OCI-M1 (cell line): ENCODE results near the gene GRXCR2.
"Not testable (repeated sequence)": the region's sequence is repeated elsewhere in the genome, so short reads cannot be mapped to it uniquely, and the experiment has no call there.

ENCODE experiments used
- DNase-seq: peaks from one replicate; lab custom pipeline; 2025; lab: John Stamatoyannopoulos, UW

The GRXCR2 gene

DNA sequence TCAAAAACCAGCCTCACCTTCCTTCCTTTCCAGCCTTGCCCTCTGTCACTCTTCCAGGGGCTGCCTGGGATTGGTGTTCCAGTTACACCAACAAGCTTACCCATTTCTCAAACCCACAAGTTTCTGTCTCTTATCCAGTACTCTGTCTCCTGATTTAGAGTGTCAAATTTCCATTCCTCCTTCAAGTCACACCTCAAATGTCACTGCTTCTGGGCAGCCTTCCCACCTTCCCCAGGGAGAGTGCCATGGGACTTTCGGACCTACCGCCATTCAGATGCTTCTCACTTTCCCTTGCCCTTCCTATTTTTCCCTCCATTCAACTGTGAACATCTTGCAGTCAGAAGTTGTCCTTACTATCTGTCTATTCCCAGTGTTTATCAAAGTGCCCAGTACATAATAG is 2.0 kb upstream of the GRXCR2 start:
- DNase-seq, result no peak

DNA sequence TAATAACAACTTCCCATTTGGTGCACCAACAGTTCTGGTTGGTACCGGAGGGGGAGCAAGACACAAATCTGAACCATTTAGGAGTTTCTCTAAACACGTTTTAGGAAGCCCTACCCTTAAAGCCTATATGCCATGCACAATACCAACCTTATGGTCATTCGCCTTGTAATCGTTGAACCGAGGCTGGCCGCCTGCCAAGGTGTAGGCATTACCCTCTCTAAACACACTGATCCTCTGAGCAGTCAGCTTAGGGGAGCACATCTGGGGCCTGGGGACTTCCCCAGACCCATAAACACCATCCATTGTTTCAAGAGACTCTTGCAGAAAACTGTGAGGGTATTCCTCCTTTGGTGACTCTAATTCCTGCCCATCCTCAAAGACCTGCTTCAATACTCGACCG is 328 bp downstream of the GRXCR2 start:
- no peak for DNase-seq

DNA sequence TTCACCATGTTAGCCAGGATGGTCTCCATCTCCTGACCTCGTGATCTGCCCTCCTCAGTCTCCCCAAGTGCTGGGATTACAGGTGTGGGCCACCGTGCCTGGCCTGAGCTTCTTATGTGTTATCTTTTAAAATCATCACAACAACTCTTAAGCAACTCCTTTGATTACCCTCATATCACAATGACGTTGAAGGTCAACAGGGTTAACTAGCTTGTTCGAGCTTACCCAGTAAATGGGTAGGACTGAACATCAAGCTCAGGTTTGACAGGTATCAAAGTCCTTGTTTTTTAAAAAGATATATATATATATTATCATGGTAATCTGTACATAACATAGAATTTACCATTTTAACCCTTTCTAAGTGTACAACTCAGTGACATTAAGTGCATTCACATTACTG is 3.1 kb downstream of the GRXCR2 start:
- no peak for DNase-seq

GRCh38 chr5:145867806-145868205 is 5.0 kb downstream of the GRXCR2 start:
- DNase-seq, result peak; percentile 55

GRCh38 chr5:145864432-145864831 is 8.4 kb downstream of the GRXCR2 start:
- not testable (repeated sequence) for DNase-seq

DNA sequence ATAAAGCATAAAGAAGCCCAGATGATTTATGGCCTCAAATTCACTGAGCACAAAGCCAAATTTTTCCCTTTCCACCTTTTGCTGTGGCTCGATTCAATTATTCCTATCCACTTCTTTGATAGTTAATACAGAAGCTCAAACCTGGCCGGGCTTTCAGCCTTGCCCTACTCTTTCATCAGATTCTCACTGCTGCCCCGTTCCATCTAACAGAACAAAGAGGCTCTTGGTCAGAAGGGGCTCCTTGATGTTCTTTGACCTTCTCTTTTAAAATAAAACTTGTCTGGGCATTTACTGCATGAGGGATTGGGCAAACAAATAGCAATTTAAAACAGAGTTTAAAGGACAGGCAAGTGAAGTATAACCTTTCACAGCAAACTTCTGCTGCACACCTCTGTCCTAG is 9.8 kb downstream of the GRXCR2 start:
- DNase-seq, result no peak

DNA sequence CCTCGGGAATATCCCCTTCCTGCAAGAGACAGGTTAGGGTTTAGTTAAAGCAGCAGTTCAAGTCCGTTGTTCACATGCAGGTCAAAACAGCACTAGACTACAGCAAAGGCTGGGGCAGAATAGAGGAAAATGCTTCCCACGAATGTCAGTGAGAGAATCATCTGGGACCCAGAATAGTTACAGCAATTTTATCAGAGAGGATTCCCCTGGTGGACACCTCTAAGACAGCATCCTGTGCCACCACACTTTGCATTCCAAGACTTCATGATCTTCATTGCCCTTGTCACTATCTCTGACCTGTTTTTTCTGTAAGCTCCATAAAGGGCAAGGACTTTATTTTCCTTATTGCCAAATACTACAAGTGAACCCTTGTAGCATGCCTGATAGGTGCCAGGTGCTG is 12.9 kb downstream of the GRXCR2 start:
- peak; percentile 22 for DNase-seq

DNA sequence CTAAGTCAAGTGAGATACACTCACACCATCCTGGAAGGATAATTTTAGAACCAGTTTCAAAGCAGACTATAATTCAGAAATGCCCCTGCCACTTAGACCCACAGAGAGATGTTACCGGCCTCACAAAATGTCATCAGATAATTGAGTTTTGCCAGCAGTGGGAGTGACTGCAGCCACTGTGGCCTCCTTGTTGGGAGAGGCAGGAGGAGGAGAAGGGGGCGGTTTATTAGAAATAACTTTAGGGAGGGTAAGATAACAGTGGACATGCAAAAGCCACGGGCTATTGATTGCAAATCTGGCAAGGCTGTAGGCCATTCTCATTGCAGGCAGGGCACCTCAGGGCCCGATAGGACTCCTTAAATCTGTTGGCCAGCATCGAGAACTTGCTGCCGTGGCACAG is 13.4 kb downstream of the GRXCR2 start:
- DNase-seq, result no peak

DNA sequence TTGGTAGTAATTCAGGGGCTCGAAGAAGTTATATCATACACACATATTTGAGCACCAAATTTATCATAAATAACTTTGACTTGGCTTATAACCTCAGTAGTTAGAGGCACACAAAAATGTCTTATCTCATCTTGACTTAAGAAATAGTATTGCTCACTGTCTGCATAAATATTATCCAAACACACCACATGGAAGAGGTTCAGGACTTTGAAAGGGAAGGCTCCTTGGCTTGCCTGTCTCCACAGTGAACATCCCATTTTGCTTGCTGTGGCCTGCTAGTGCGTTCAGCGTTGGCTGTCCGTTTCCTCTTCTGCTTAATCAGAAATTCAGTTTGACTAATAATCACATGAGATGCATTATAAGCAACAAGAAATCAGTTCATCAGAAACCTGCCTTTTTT is 13.9 kb downstream of the GRXCR2 start:
- peak; percentile 21 for DNase-seq

DNA sequence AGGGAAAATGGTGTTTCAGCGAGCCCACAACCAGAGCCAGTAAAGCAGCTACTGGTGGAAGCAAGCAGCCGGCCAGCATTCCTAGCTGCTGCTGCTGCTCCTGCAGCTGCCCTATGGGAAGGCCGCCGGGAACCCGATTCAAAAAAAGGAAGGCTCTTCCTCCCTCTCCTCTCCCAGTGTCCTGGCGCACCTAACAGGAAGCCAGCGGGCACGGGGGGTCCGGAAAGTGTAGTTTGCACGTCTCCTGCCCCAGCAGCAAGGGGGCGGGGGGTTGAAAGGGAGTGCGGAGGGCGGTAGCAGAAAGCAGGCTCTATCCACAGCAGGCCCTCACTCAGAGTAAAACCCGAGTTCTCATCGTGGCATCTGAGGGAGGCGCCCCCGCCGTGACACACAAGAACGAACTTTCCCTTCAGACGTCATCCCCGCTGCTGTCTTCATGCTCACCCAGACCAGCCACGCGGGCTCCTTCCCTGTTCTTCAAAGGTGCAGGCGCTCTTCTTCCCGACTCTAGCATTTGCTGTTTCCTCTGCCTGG is 16.5 kb downstream of the GRXCR2 start:
- DNase-seq, result no peak

DNA sequence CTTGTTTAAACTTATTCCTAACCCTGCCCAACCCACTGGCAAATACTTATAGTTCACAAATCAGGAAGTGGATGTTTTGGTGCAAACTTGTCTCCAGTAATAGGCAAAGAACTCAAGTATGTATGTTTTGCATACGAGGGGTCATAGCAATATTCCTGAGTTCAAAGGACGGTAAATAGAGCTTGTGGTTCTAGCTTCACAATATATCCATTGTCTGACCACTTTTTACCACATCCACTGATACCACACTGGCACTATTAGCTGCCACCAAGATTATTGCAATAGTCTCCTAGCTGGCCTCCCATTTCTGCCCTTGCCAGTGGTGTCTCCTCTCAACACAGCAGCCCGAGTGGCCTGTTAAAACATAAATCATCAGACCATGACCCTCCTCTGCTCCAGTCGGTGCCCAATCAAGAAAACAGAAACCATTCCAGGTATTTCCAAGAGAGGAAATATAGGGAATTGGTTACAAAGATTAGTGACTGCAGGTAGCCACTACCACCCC is 17.0 kb downstream of the GRXCR2 start:
- DNase-seq, result no peak

- peak; percentile 98 for DNase-seq
Measured at GRCh38 chr5:145854651-145855258, 18.1 kb downstream of the GRXCR2 start.

DNA sequence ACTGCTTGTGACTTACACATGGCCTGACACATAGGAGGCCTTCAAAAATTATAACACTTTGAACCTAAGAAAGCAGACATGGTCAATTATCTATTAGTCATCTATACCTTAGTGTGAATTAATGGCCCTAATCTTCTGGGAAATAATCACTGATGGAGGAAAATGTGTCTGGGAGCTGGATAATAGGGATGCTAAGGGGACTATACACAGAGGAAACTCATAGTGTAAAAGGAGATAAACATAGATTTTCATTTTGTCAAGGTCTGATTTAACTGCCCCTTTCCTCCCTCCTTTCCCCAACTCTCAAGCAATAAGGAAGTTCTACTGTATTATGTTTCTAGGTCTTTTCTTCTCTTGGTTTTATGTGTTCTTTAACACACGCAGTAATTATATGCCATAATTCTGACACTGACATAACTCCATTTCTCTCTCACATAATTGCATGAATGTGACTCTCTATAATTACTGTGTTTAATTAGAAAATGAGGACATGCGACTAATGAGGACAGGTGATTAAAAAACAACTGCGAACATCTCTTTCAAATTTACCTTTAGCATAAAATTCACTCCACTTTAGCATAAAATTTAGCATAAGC is 18.9 kb downstream of the GRXCR2 start:
- DNase-seq, result peak; percentile 46

DNA sequence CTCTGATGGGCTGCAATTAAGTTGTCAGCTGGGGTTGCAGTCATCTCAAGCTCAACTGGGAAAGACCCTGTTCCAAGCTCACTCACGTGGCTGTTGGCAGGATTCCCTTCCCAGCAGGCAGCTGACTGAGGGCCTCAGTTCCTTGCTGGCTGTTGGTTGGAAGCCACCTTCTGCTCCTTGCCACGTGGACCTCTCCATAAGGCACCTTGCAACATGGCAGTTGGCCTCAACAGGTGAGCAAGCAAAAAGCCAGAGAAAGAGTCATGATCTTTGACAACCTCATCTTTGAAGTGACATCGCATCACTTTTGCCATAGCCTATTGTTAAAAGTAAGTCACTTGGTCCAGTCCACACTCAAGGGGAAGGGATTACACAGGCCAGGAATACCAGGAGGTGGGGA is 19.8 kb downstream of the GRXCR2 start:
- no peak for DNase-seq

DNA sequence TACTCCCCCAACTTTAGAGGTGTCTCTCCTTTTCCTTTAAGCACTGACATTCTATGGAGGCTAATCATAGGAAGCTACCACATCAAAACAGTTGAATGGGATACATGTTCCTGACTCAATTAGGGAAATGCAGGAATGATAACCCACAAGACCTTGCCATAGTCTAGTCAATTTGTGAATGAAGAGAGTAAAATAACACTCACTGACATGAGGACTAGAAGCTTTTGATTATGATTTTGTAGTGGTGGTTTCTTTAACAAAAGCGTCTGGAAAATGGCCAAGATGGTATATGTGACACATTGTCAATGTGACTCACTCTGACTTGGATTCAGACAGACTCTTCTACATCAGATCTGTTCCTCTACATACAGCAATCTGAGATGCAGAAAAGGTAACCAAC is 24.0 kb downstream of the GRXCR2 start:
- peak; percentile 18 for DNase-seq

- no peak for DNase-seq
Measured at GRCh38 chr5:145847499-145848497, 25.0 kb downstream of the GRXCR2 start.

DNA sequence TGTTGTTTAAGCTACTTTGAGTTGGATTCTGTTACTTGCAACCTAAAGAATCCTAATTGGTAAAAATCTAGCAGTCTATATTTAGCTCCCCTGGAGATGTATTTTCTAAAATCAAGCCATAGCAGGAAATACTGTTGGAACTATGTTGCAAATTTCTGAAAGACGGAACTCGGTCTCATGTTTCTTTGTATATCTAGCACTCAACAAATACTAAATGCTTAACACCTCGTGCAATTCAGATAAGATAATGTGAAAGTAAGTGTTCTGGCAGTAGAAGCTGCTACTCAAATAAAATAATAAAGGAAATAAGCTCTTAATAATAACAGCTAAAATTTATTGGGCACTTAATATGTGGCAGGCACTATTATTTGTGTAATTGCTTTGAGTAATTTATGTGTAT is 26.7 kb downstream of the GRXCR2 start:
- DNase-seq, result no peak

- no peak for DNase-seq
Measured at GRCh38 chr5:145841299-145841698, 31.5 kb downstream of the GRXCR2 start.

- no peak for DNase-seq
Measured at GRCh38 chr5:145840458-145841132, 32.2 kb downstream of the GRXCR2 start.

GRCh38 chr5:145838276-145838675 is 34.5 kb downstream of the GRXCR2 start:
- DNase-seq, result no peak

- DNase-seq, result not testable (repeated sequence)
Measured at GRCh38 chr5:145836241-145836640, 36.6 kb downstream of the GRXCR2 start.

GRCh38 chr5:145835848-145836239 is 37.0 kb downstream of the GRXCR2 start:
- no peak for DNase-seq
